NCI-H524 (cell line): ENCODE data around the gene PARVB.
"Not testable (repeated sequence)": the region's sequence is repeated elsewhere in the genome, so short reads cannot be mapped to it uniquely, and the experiment has no call there.

Source experiments
- DNase-seq, 2 experiments: peaks; one replicate each; lab custom pipeline; 2025; lab: John Stamatoyannopoulos, UW

Gene PARVB

GRCh38 chr22:43996981-43997265, 27.2 kb upstream of the PARVB start:
- DNase-seq = no peak

GRCh38 chr22:43998679-43999264, 25.3 kb upstream of the PARVB start:
- DNase-seq = no peak

- DNase-seq = no peak
Observed at GRCh38 chr22:43999378-43999777, 24.7 kb upstream of the PARVB start.

- DNase-seq = no peak
Observed at GRCh38 chr22:44000123-44000522, 24.0 kb upstream of the PARVB start.

- no peak for DNase-seq
Observed at GRCh38 chr22:44001521-44001920, 22.6 kb upstream of the PARVB start.

- no peak for DNase-seq
Observed at GRCh38 chr22:44002324-44002723, 21.8 kb upstream of the PARVB start.

- DNase-seq = no peak
Observed at GRCh38 chr22:44002997-44003396, 21.1 kb upstream of the PARVB start.

- DNase-seq = no peak
Observed at GRCh38 chr22:44003405-44004103, 20.5 kb upstream of the PARVB start.

- no peak for DNase-seq
Observed at GRCh38 chr22:44004104-44004460, 20.0 kb upstream of the PARVB start.

- no peak for DNase-seq
Observed at GRCh38 chr22:44005524-44005923, 18.6 kb upstream of the PARVB start.

- no peak for DNase-seq
Observed at GRCh38 chr22:44012162-44012561, 11.9 kb upstream of the PARVB start.

- no peak for DNase-seq
Observed at GRCh38 chr22:44012591-44012990, 11.5 kb upstream of the PARVB start.

- DNase-seq = peak in 1 of 2 experiments; percentile 70
Observed at GRCh38 chr22:44014241-44014640, 9.9 kb upstream of the PARVB start.

GRCh38 chr22:44016586-44016985, 7.5 kb upstream of the PARVB start:
- DNase-seq = not testable (repeated sequence)

GRCh38 chr22:44018594-44018993, 5.5 kb upstream of the PARVB start:
- no peak for DNase-seq

- no peak for DNase-seq
Observed at GRCh38 chr22:44019416-44019815, 4.7 kb upstream of the PARVB start.

GRCh38 chr22:44019846-44020245, 4.3 kb upstream of the PARVB start:
- no peak for DNase-seq

GRCh38 chr22:44020981-44021380, 3.1 kb upstream of the PARVB start:
- no peak for DNase-seq

GRCh38 chr22:44023404-44024287, 456 bp upstream of the PARVB start:
- peak in 1 of 2 experiments; percentile 35 for DNase-seq

- DNase-seq = no peak
Observed at GRCh38 chr22:44025171-44026065, 1.3 kb downstream of the PARVB start.

GRCh38 chr22:44026066-44026629, 2.0 kb downstream of the PARVB start:
- DNase-seq = no peak
